GM03348 (cell line): Measurements from ENCODE around the gene SLC22A3.
"Not testable (repeated sequence)": the region's sequence is repeated elsewhere in the genome, so short reads cannot be mapped to it uniquely, and the experiment has no call there.

Experiments
- DNase-seq: peaks from one replicate; pipeline ENCODE4 v3.0.0; 2012; ENCODE audit warnings: low spot score

SLC22A3 gene, protein sequence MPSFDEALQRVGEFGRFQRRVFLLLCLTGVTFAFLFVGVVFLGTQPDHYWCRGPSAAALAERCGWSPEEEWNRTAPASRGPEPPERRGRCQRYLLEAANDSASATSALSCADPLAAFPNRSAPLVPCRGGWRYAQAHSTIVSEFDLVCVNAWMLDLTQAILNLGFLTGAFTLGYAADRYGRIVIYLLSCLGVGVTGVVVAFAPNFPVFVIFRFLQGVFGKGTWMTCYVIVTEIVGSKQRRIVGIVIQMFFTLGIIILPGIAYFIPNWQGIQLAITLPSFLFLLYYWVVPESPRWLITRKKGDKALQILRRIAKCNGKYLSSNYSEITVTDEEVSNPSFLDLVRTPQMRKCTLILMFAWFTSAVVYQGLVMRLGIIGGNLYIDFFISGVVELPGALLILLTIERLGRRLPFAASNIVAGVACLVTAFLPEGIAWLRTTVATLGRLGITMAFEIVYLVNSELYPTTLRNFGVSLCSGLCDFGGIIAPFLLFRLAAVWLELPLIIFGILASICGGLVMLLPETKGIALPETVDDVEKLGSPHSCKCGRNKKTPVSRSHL

DNA sequence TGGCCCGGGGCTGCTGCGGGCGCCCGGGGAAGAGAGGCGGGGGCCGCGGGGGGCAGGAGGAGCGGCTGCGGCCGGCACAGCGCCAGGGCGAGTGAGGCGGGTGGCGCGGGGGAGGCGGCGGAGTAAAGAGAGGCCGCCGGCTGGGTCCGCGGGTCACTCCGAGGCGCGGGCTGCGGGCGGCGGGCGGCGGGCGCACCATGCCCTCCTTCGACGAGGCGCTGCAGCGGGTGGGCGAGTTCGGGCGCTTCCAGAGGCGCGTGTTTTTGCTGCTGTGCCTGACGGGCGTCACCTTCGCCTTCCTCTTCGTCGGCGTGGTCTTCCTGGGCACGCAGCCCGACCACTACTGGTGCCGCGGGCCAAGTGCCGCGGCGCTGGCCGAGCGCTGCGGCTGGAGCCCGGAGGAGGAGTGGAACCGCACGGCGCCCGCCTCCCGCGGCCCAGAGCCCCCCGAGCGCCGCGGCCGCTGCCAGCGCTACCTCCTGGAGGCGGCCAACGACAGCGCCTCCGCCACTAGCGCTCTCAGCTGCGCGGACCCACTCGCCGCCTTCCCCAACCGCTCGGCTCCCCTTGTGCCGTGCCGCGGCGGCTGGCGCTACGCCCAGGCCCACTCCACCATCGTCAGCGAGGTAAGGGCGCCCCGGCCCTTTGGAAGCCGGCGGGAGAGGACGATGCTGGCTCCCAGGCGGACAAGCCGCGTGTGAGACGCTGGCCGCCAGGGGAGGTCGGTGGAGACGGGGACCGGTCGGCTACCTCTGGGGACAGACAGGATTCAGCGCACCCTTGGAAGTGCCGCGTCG is at the start of gene SLC22A3:
SLC22A3 (plus strand) TSS at position 156 of the 797 bp plus-strand sequence; CDS start at position 198, 42 bp downstream.
- DNase-seq = peak; percentile 51

DNA sequence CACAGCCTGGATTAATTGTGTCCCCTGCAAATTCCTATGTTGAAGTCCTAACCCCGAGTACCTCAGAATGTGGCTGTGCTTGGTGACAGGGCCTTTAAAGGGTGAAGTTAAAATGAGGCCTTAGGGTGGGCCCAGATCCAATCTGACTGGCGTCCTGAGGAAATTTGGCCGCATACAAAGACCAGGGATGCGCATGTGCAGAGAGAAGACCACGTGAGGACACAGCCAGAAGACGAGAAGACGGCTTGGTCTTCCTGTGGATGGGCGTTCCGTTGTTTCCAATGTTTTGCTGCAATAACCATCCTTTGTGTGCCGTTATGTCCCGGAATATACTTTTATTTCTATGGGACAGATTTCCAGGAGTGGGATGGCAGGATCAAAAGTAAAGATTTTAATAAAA is 48.6 kb upstream of the SLC22A3 start:
- no peak for DNase-seq

DNA sequence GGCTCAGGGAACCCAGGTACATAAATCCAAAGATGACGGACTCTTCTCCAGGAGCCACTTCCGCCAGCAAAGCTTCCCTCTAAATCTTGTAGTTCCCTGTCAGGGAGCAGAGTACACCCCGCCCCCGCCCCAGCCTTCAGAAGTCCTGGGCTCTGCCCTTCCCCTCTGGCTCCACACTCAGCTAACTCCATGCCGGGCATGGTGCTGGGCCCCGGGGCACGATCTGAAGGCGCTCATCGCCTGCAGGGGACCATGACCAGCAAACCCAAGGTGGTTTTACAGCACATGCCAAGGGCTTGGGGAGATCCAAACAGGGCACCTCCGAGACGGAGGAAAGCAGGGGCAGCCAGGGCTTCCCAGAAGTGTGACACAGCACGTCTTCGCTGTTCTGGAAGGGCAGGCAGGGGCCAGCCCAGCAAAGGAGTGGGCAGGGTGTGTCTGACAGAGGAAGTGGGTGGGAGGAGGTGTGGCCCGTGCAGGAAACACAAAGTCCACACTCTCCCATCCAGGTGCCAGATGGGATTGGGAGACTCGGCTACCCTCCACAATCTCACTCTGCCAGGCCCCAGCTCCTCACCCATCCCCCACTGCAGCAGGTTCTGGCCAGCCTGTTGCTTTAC is 48.0 kb upstream of the SLC22A3 start:
- DNase-seq = no peak

DNA sequence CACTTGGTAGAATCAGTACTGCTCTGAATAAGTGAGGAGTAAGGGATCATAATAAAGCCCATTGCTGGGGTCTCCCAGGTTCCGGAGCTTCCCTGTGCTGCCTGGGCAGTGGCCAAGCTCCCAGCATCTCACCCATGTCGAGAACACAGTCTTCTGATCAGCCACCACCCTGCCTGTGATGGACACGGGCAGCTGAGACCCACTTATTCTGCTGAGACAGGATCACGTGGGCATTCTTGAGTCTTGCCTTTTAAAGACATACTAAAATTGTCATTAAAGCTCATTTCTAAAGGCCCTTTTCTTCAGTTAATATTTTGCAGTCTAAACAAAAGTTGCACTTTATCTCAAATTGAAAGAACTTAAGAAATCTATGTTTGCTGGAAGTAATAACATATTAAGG is 46.8 kb upstream of the SLC22A3 start:
- DNase-seq = no peak

DNA sequence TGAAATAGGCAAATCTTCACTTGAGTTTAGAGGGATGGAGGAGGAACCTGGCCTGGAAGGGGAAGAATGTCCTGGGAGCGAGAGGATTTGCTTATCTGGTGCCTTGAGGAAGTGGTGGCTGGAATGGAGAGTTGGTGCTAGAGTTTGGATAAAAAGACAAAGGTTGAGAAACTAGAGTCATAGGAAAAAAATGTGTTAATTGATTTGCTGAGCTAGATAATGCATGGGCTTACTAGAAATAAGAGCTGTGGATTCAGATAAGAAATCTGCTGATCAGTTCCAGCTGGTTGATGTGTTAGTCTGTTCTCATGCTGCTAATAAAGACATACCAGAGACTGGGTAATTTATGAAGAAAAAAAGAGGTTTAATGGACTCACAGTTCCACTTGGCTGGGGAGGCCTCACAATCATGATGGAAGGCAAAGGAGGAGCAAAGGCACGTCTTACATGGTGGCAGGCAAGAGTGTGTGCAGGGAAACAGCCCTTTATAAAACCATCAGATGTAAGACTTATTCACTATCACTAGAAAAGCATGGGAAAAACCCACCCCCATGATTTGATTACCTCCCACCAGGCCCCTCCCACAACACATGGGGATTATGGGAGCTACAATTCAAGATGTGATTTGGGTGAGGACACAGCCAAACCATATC is 45.6 kb upstream of the SLC22A3 start:
- not testable (repeated sequence) for DNase-seq

DNA sequence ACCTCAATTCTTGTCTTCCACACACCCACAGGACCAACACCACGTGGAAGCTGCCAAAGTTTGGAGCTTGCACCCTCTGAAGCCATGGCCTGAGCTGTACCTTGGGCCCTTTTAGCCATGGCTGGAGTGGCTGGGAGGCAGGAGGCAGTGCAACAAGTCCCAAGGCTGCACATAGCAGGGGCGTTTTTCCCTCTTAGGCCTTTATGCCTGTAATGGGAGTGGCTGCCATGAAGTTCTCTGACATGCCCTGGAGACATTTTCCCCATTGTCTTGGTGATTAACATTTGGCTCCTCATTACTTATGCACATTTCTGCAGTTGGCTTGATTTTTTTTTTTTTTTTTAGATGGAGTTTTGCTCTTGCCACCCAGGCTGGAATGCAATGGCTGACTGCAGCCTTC is 44.4 kb upstream of the SLC22A3 start:
- DNase-seq = no peak

DNA sequence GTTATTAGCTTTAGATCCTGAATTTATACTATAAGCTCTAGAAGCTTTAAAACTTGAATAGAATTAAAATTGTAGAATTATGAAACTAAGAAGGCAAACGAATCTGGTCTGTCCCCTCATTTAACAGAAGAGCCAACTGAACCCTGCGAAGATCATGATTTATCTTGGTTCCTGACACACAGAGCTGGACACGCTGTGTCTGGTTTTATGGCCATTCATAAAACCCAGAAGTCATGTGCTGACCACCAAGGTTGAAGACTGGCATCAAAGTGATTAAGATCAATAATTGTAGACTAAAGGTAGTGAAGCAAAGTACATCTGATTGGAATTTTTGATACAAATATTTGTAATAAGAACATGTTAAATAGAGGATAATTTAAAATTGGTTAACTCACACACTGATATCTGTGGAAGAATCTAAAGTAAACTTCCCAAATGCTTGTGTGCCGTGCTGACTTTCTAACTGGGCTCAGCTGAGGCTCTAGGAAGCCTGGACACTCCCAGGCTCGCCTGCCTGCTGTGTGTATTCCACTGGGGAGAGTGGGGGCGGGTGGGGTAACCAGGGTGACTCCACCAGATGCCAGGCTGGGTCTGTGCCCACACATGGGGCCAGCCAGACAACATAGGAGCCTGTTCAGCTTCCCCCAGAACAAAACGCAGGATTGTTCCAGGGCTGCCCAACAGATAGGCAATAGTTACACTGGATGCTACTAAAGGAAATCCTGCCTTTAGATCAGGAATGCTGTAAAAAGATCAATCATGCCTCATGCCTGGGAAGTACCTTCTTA is 42.1 kb upstream of the SLC22A3 start:
- no peak for DNase-seq

DNA sequence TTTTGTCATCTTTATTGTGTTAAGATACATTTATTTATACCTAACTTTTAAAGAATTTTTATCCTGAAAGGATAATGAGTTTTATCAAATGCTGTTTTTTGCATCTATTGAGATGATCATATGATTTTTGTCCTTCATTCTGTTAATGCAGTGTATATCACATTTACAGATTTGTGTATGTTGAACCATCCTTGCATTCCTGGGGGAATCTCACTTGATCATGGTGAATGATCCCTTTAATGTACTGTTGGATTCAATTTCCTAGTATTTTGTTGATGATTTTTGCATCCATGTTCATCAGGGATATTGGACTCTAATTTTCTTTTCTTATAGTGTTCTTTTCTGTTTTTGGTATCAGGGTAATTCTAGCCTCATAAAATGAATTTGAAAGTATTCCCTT is 38.5 kb upstream of the SLC22A3 start:
- DNase-seq = no peak

DNA sequence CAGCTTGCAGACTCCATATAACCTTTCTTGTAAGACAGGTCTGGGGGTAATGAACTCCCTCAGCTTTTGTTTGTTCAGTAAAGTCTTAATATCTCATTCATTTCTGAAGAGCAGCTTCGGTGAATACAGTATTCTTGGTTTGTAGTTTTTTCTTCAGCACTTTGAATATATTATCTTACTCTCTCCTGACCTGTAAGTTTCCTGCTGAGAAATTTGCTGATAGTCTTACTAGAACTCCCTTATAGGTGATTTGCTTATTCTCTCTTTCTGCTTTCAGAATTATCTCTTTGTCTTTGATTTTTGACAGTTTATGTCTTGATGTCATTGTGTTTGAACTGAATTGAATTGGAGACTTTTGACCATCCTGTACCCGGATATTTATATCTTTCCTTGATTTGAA is 35.3 kb upstream of the SLC22A3 start:
- no peak for DNase-seq

DNA sequence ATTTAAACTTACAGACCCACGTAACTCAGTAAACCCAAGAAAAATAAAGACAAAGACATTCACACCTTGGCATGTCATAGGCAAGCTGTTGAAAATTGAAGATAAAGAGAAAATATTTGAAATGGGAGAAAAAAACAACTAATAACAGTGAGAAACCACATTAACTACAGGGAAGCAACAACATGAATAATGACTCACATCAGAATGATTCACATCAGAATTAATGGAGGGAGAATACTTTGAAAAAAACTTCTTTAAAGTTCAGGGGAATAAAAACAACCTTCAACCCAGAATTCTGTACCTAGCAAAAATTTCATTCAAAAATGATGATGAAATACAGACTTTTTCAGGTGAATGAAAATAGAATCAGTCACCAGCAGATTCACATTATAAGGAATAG is 32.9 kb upstream of the SLC22A3 start:
- no peak for DNase-seq

DNA sequence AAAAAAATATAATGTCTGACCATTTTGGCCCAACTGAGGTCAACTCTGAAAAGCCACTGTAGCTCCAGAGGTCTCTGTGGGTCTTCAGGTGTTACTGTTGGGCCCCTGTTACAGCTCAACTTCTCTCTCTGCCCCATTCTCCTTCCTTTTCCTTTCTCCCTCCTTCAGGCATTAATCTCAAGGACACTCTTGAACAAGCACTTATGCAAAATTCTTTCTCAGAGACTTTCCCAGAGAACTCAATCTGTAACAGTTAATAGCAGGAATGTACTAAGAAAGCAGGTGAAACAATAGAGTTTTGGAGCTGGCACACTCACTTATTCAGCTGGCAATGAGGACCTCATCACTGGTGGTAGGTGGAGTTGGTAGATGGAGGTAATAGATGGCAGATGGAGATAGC is 31.9 kb upstream of the SLC22A3 start:
- no peak for DNase-seq

DNA sequence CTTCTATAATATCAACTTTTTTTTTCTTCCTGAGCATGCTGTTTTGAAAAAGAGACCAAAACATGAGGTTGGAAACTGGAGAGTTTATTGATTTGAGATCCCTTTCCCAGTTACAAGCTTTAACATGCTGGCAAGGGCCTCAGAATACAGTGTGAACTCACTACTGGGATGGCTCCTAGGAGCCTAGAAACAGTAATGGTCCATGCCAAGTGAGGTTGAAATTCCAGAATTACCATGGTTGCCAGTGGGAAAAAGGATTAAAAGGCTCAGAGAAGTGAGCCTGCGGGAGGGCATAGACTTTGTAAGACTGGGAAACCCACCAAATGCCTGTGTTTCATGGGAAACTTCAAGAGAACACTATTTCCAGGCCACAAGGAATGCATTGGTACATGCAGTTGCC is 28.9 kb upstream of the SLC22A3 start:
- DNase-seq = no peak

DNA sequence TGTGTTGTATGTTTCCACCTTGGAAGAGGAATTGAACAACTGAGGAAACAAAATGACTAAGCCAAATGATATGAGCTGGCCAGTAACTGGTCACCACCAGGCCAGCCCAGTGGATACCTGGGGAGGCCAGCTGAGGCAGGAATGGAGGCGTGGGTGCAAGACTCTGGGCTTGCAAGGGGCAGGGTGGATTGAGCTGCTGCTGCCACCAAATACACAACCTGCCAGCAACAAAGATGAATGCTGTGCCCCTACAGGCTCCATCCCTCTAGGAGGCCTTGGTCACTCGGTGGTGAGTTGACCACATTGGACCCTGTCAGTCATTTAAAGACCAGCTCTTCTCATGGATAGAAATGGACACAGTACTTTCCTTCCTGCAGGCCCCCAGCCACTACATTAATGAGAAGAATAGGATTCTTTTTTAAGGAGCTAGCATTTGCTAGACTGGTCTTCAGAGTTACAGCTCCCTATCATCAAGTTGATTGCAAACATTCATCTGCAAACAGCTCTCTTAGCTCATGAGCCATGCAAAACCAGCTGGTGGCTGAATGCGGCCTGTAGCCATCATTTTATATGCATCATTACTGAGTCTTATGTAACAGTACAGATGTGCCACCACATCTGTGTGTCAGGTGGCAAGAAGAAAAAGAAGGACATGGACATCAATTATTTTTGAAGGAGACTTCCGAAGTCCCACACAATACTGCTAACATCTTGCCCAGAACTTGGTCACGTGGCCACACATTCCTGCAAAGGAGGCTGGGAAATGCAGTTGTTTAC is 26.3 kb upstream of the SLC22A3 start:
- DNase-seq = no peak

DNA sequence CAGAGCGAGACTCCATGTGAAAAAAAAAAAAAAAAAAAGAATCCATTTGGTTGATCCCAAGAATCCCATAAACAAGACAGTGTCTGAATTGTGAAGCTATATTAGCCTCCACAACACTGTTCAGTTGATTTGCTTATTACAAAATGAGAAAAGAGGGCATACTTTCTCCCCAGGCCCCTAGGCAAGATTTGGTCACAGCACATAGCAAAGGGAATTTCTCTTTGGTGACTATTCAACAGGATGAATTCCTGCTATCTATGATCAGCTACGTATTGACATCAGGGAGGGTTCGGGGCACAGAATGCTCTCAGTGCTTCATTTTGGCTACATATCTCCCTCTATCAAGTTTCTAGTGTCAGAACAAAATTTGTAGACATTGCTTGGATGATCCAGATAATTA is 20.2 kb upstream of the SLC22A3 start:
- no peak for DNase-seq

DNA sequence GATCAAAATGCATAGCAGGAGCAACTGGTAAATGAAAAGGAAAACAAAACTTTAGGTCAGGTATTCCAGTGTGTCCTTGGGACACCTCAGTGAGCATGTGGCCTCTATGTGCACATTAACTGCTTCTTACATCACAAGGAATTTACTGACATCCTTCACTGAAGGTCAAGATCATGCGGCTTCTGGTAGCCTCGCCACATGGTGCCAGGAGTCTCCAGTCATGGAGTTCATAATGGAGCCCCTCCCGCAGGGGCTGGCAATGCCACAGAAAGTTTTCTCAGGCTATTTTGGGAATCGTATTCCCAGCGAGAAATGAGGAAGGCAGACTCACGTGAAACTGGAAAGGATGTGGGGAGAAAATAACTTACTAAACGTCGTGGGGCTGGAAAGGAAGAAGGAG is 19.7 kb upstream of the SLC22A3 start:
- DNase-seq = no peak

DNA sequence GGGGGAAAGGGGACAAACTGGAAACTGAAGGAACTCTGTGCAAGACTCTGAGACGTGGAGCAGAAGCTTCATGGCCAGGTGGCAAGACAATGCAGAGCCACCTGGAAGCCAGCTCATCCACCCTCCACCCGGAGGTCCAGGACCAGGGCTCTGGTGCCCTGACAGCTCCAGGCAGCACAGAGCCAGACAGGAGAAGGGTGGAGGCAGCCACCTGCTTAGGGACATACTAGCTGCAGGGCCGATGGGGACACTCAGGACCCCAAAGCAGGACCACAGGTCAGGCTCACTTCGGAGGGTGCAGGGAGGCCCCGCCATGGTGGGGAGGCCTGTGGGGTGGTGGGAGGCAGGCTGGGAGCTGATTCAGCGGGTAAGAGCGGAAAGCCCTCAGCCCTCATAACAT is 19.0 kb upstream of the SLC22A3 start:
- no peak for DNase-seq

DNA sequence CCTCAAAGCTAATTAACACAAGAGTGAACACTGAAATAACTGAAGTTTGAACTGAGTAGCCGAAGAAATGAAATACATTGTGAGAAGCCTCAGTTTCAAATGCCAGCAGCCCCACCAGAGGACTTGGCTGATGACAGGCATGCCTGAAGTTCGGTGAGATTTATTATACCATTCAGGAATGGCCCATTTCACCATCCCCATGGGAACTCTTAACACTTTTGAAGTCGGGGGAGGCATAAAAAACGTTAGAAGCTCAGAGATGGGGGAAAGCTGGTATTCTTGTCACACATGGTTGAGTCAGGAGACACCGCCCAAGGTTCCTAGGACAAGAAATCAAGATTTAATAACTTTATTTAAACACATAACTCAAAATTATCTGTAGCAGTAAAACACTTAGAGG is 17.6 kb upstream of the SLC22A3 start:
- no peak for DNase-seq

DNA sequence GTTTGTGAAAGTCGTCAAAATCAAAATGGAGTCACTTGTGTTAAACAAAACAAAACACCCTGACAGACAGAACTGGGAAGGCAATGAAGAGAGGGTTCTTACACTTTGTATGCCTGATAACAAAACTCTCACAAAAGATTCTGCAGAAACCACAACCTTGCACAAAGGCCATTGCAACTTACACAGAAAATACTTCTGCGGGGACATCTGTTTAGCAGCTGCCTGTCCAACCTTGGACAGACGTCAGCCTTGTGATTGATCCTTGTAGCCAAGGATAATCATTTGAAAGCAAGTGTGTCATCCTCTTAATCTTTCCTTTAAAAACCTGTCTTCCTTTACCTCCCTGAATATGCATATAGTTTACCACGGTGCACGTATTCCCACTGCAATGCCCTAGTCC is 17.0 kb upstream of the SLC22A3 start:
- no peak for DNase-seq

DNA sequence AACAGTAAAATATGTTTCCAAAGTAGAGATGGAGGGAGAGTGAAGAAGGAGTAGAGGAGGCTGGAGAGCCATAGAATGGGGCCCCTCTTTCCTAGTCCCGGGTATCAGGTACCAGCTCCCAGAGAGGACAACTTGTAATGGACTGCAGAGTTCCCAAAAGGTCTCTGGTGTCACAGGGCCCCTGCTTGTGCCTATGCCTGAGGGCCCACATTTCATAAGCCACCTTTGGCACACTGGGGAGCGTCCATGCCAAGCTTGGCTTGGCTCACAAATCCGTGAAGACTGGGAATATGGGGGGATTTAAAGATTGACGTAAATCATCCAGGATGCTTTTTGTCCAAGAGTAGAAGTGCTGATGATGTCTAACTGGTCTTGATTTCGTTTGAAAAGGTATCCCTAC is 16.4 kb upstream of the SLC22A3 start:
- DNase-seq = no peak

DNA sequence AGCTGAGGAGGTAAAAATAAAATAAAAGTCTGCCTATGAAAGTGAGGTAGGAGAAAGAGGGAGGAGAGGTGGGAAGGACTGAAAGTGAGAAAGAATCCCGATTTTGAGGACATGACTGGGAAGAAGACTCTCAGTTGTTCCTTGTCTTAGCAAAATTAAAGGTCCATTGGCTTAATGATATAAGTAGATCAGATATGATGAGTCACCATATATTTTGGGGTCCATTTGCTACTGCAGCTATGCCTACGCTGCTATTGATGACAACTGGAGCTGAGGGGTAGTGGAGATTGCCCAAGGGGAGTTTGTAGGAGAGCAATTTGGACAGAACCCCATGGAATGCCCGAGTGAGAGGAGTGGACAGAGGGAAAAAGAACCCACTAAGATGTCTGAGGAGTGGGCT is 15.1 kb upstream of the SLC22A3 start:
- DNase-seq = no peak

DNA sequence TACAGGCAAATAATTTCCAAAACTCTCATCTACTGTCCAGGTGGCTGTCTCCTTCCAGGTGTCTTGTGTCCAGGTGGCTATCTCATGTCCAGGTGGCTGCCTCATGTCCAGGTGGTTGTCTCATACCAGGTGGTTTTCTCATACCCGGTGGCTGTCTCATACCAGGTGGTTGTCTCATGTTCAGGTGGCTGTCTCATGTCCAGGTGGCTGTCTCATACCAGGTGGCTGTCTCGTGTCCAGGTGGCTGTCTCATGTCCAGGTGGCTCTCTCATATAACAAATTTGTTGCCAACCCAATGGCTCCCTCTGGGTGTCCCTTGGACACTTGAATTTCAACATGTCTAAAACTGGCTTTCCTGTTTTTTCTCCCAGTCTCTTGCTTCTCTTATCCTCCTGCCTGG is 14.3 kb upstream of the SLC22A3 start:
- no peak for DNase-seq
